Keratinocyte (primary cell): ENCODE data around the gene LSP1. TPM values are rescaled to one million over a fixed set of nuclear protein-coding genes. Genes with fewer than 3 reads are reported as not detected.

ENCODE experiments used
- DNase-seq: peaks from one replicate; pipeline ENCODE4 v3.0.0-alpha.2; 2011; ENCODE audit warnings: low read depth, missing footprints, low spot score
- FAIRE-seq: peaks from 2 replicates; lab custom pipeline; 2011; peaks lifted over from hg19 to GRCh38; lab: Jason Lieb, UNC
- H2AFZ ChIP-seq: 2 replicates; pipeline ENCODE4 v1.6.0; 2012; ENCODE audit warnings: low read length, control low read depth, inconsistent platforms; ENCODE audit not compliant: control insufficient read depth
- H3K27ac ChIP-seq: 2 replicates; pipeline ENCODE4 v1.5.1; 2011; ENCODE audit warnings: low read length; ENCODE audit not compliant: control insufficient read depth, insufficient read depth
- H3K27me3 ChIP-seq: 3 replicates; pipeline ENCODE4 v1.6.0; 2011; ENCODE audit warnings: low read length; ENCODE audit not compliant: control insufficient read depth, insufficient read depth; ENCODE audit errors: extremely low read depth
- H3K36me3 ChIP-seq, 2 experiments: 2 replicates in 1 of 2; 3 replicates in 1 of 2; pipeline ENCODE4 v1.5.1; 2011; ENCODE audit warnings: low read length in 2 of 2, mild to moderate bottlenecking in 1 of 2; ENCODE audit not compliant: control insufficient read depth in 2 of 2, insufficient read depth in 2 of 2; ENCODE audit errors: extremely low read depth in 1 of 2
- H3K4me1 ChIP-seq: 3 replicates; pipeline ENCODE4 v1.5.1; 2011; ENCODE audit warnings: low read length; ENCODE audit not compliant: control insufficient read depth, insufficient read depth; ENCODE audit errors: extremely low read depth
- H3K4me2 ChIP-seq: 3 replicates; pipeline ENCODE4 v1.6.0; 2011; ENCODE audit warnings: low read depth, low read length; ENCODE audit not compliant: control insufficient read depth, insufficient read depth; ENCODE audit errors: extremely low read depth
- H3K4me3 ChIP-seq, 3 experiments: fragments of 200-600 bp in 1 of 3; sonication (generic) in 1 of 3; 2 replicates in 2 of 3; 3 replicates in 1 of 3; pipeline ENCODE4 v1.5.1; 2011 to 2016; ENCODE audit warnings: low read length in 3 of 3, mild to moderate bottlenecking in 3 of 3, control low read depth in 2 of 3, inconsistent platforms in 1 of 3, low read depth in 1 of 3, mixed read lengths in 1 of 3, mixed run types in 1 of 3, moderate library complexity in 1 of 3; ENCODE audit not compliant: control insufficient read depth in 2 of 3, insufficient read depth in 2 of 3; ENCODE audit errors: extremely low read depth in 1 of 3
- H3K79me2 ChIP-seq: 2 replicates; pipeline ENCODE4 v1.6.0; 2012; ENCODE audit warnings: low read length; ENCODE audit not compliant: control insufficient read depth, insufficient read depth
- H3K9ac ChIP-seq: 3 replicates; pipeline ENCODE4 v1.6.0; 2011; ENCODE audit warnings: low read length; ENCODE audit not compliant: control insufficient read depth, insufficient read depth; ENCODE audit errors: extremely low read depth
- H3K9me1 ChIP-seq: 3 replicates; pipeline ENCODE4 v1.6.0; 2011; ENCODE audit warnings: low read length; ENCODE audit not compliant: control insufficient read depth, insufficient read depth; ENCODE audit errors: extremely low read depth
- H3K9me3 ChIP-seq: 2 replicates; pipeline ENCODE4 v1.5.1; 2012; ENCODE audit warnings: low read depth, low read length; ENCODE audit not compliant: control insufficient read depth
- H4K20me1 ChIP-seq: 3 replicates; pipeline ENCODE4 v1.6.0; 2011; ENCODE audit warnings: low read length; ENCODE audit not compliant: control insufficient read depth, insufficient read depth; ENCODE audit errors: extremely low read depth
- EZH2 ChIP-seq: IDR thresholded peaks from one replicate; pipeline ENCODE4 v1.6.1; 2012; ENCODE audit warnings: inconsistent platforms, mild to moderate bottlenecking, low read length, moderate library complexity
- dilution Hi-C: fragments of 300-500 bp; cut with MboI; formaldehyde crosslinking; loops from one replicate; pipeline ENCODE4 v1.7.0; 2020; ENCODE audit warnings: low sequenced_read_pairs; ENCODE audit not compliant: extremely low pct_ligation_motif_present
- polyA plus RNA-seq, 5 experiments: library from polyadenylated mRNA; depleted of rRNA in 3 of 5; stranded (reverse) in 3 of 5; stranded (forward) in 1 of 5; unstranded in 1 of 5; fragments of >200 nt; gene quantifications; 1 replicate in 1 of 5; 2 replicates in 3 of 5; 3 replicates in 1 of 5; pipeline versions ENCODE4 v1.2.1 to v1.2.3, GENCODE V29; 2011 to 2012; ENCODE audit warnings: missing spikeins in 2 of 5, low read depth in 1 of 5, low replicate concordance in 1 of 5
- TF ChIP-seq, protein P1 (sequence below), 3 experiments: IDR thresholded peaks in 1 of 3; conservative IDR thresholded peaks in 1 of 3; optimal IDR thresholded peaks in 1 of 3; 2 replicates in 2 of 3; 3 replicates in 1 of 3; pipeline versions ENCODE3 to v1.5.1; 2011; ENCODE audit warnings: low read length in 3 of 3, mild to moderate bottlenecking in 3 of 3, moderate library complexity in 2 of 3, control low read depth in 1 of 3, inconsistent platforms in 1 of 3; ENCODE audit not compliant: insufficient read depth in 2 of 3; ENCODE audit errors: extremely low read depth in 1 of 3

Gene LSP1
- polyA plus RNA-seq, 1 donor (not counting 4 experiments of a cell fraction or from before 2014, with no cell fraction given), result 0.94 TPM

- Histone ChIP-seq H3K9me1 (no peaks in the 10 kb centered on the region), H3K27me3 (peaks cover 3% of the 10 kb centered on the region), H3K27ac (no peak overlapping the region), H2AFZ (no peak overlapping the region), H3K4me2 (no peak overlapping the region), H3K36me3 (no peaks in the 10 kb centered on the region), H3K9me3 (no peaks in the 10 kb centered on the region), H4K20me1 (no peaks in the 10 kb centered on the region), H3K4me3 (no peak overlapping the region), H3K9ac (no peak overlapping the region), H3K4me1 (no peaks in the 10 kb centered on the region), H3K79me2 (no peaks in the 10 kb centered on the region)
- FAIRE-seq, result no peak
- no peak for DNase-seq
- dilution Hi-C loops, result no loop called here
- TF ChIP-seq EZH2, result no peak
- TF ChIP-seq, protein P1, sequence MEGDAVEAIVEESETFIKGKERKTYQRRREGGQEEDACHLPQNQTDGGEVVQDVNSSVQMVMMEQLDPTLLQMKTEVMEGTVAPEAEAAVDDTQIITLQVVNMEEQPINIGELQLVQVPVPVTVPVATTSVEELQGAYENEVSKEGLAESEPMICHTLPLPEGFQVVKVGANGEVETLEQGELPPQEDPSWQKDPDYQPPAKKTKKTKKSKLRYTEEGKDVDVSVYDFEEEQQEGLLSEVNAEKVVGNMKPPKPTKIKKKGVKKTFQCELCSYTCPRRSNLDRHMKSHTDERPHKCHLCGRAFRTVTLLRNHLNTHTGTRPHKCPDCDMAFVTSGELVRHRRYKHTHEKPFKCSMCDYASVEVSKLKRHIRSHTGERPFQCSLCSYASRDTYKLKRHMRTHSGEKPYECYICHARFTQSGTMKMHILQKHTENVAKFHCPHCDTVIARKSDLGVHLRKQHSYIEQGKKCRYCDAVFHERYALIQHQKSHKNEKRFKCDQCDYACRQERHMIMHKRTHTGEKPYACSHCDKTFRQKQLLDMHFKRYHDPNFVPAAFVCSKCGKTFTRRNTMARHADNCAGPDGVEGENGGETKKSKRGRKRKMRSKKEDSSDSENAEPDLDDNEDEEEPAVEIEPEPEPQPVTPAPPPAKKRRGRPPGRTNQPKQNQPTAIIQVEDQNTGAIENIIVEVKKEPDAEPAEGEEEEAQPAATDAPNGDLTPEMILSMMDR (optimal IDR thresholded peaks at IDR 0.05 in 1 of 3, IDR thresholded peaks at IDR 0.05 in 1 of 3, conservative IDR thresholded peaks at IDR 0.05 in 1 of 3; ENCODE audit: extremely low read depth in 1 of 3, insufficient read depth in 2 of 3, low read length in 3 of 3), result no peak
These were observed 34.8 kb downstream of the LSP1 start for GRCh38 chr11:1887451-1888346.

DNA sequence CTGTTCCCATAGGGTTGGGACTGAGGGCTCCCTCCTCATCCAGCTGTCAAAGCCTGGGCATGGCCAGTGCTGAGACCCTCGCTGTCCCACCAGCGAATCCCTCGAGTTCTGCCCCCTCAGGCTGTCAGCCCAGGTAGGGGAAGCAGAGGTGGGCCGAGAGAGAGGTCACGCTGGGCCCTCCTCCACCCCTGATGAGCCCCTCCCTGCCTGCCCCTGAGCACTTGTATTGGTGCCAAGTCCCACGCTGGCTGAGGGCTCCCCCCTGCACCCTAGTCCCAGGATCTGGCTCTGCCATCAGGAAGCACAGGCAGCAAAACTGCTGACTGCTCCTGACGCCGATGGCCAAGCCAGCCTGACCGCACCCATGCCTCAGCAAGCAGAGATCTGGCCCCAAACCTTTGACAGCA, 35.5 kb downstream of the LSP1 start:
- dilution Hi-C loops, result no loop called here
- H3K36me3 ChIP-seq, result no peaks in the 10 kb centered on the region
- no peak overlapping the region for H3K9ac ChIP-seq
- DNase-seq (no peak), FAIRE-seq (no peak)
- no peaks in the 10 kb centered on the region for H4K20me1 ChIP-seq
- H3K4me2 ChIP-seq, result no peak overlapping the region
- H3K79me2 ChIP-seq, result no peaks in the 10 kb centered on the region
- H2AFZ ChIP-seq, result no peak overlapping the region
- peaks cover 3% of the 10 kb centered on the region for H3K27me3 ChIP-seq
- no peak overlapping the region for H3K27ac ChIP-seq
- TF ChIP-seq, protein P1 (optimal IDR thresholded peaks at IDR 0.05 in 1 of 3, IDR thresholded peaks at IDR 0.05 in 1 of 3, conservative IDR thresholded peaks at IDR 0.05 in 1 of 3; ENCODE audit: extremely low read depth in 1 of 3, insufficient read depth in 2 of 3, low read length in 3 of 3), result no peak
- no peak for TF ChIP-seq EZH2
- H3K4me1 ChIP-seq, result no peaks in the 10 kb centered on the region
- no peaks in the 10 kb centered on the region for H3K9me3 ChIP-seq
- no peak overlapping the region for H3K4me3 ChIP-seq
- no peaks in the 10 kb centered on the region for H3K9me1 ChIP-seq
